Islet of Langerhans (tissue), 1 donor: ENCODE data around the gene MXD4.
"Not testable (repeated sequence)": the region's sequence is repeated elsewhere in the genome, so short reads cannot be mapped to it uniquely, and the experiment has no call there.

Experiments
- FAIRE-seq: peaks from one replicate; lab custom pipeline; 2011; peaks lifted over from hg19 to GRCh38; lab: Jason Lieb, UNC

Gene MXD4

GRCh38 chr4:2275044-2275397, 13.1 kb upstream of the MXD4 start:
- not testable (repeated sequence) for FAIRE-seq

GRCh38 chr4:2274320-2275043, 12.6 kb upstream of the MXD4 start:
- FAIRE-seq, result no peak

GRCh38 chr4:2273657-2274319, 11.9 kb upstream of the MXD4 start:
- FAIRE-seq, result no peak

GRCh38 chr4:2273221-2273620, 11.3 kb upstream of the MXD4 start:
- FAIRE-seq, result no peak

DNA sequence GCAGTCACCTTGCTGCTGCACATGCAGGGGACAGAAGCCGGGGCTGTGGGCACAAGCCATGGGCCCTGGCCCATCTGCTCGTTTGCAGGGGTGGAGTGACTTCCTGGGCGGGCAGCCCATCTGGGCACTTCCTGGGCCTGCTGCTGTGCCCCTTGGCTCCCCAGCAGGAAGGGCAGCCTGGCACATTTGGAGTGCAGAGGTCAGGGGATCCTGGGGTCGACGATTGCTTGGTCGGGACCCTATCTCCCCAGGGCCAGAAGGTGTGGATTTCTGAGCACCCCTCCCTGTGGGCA, 10.9 kb upstream of the MXD4 start:
- no peak for FAIRE-seq

DNA sequence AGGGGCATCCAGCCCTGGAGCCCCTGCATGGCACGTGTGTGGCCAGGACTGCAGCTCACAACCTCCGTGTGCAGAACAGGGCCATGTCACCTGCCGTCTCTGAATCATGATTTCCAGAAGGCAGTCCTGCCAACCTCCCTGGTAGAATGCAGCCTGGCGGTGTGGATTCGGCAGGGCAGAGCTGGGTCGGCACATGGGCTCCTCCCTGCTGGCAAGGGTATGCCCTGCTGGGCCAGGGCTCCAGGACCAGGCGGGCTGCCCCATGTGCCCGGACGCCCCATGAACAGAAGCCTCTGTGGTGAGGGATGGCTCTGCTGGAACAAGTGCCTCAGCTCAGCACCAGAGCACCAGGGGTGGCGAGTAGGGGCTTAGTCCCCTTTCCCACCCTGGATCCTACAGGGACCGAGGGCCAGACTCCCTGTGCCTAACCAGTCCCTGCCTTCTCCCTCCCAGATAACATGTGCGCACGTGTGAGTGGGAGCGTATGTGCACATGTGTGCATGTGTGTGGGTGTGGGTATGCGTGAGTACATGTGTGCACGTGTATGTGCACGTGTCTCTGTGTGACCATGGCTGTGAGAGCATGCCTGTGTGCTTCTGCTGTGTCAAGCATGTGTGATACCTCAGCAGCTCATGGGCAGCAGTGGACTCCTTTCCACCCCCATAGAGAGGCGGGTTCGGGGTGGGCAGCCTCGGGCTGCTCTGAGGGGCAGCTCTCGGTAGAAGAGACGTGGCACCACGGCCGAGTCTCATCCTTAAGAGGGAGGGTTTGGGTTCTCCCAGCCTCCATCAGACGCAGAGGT, 10.3 kb upstream of the MXD4 start:
- no peak for FAIRE-seq

- FAIRE-seq, result no peak
Measured at GRCh38 chr4:2271279-2272025, 9.5 kb upstream of the MXD4 start.

- no peak for FAIRE-seq
Measured at GRCh38 chr4:2270341-2271165, 8.6 kb upstream of the MXD4 start.

- no peak for FAIRE-seq
Measured at GRCh38 chr4:2269618-2270163, 7.8 kb upstream of the MXD4 start.

DNA sequence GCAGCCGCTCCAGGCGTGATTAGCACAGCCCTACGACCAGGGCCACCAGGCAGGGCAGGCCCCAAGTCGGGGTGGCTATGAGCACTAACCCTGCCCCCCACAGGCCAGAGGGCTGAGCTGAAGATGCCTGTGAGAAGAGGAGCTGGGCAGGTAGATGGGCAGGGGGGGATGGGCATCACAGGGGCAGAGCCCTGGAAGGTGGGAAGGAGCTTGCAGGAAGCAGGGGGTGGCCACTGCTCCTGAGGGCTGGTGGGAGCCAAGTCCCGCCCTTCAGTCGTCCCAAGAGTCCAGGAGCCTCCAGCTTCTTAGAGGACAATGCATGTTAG, 7.3 kb upstream of the MXD4 start:
- FAIRE-seq, result no peak

- FAIRE-seq, result no peak
Measured at GRCh38 chr4:2268357-2269205, 6.7 kb upstream of the MXD4 start.

- no peak for FAIRE-seq
Measured at GRCh38 chr4:2267841-2268240, 5.9 kb upstream of the MXD4 start.

- no peak for FAIRE-seq
Measured at GRCh38 chr4:2267320-2267811, 5.5 kb upstream of the MXD4 start.

- FAIRE-seq, result no peak
Measured at GRCh38 chr4:2266821-2267220, 4.9 kb upstream of the MXD4 start.

- FAIRE-seq, result no peak
Measured at GRCh38 chr4:2266181-2266580, 4.3 kb upstream of the MXD4 start.

GRCh38 chr4:2265113-2266110, 3.5 kb upstream of the MXD4 start:
- FAIRE-seq, result no peak

DNA sequence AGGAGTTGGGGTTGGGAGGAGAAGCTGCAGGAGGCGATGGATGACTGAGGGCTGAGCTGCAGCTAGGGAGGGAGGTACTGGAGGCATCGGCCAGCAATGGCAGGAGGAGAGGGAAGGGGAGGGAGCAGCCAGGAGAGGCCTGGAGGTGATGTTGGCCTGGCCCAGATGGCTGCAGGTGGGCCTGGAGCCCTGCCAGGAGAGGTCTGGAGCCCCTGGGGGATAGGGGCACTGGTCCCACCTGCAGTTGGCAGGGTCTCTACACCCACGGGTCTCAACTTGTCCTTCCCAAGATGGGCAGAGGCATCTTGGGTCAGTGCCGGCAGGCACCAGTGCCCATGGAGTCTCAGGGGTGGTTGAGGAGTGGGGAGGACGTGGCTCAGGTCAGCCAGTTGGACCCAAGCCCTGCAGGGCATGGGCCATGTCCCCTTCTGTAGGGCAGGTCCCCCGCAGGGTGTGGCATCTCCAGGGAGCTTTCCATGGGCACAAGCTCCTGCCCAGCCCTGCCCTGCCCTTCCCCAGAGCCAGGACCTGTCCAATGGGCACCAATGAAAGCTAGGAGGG, 2.7 kb upstream of the MXD4 start:
- no peak for FAIRE-seq

DNA sequence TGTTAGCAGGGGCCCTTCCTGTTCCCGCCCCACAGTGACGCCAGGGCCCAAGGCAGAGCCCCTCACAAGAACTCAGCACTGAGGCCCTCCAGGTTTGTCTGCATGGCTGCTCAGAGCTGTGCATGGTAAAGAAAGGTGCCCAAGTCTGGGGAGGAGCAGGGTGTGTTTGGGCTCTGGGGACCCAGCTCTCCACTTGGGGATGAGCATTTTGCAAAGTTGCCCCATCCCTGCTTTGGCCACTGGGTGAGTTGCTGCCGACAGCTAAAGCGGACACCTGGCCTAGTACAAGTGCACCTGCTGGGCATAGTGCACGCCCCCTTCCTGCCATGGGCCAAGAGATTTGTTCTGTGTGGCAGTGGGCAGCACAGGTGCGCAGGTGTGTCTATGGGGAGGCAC, 2.0 kb upstream of the MXD4 start:
- FAIRE-seq, result no peak

DNA sequence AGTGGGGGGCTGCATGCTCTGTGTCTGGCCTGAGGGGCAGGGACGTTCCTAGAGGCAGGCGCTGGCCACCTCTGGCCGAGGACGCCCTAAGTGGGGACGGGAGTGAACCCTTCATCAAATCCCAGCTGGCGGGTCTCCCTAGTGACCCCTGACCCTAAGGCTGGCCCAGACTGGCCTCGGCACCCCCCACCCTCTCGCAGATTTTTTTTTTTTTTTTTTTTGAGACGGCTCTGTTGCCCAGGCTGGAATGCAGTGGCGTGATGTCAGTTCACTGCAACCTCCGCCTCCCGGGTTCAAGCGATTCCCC, 988 bp upstream of the MXD4 start:
- FAIRE-seq, result no peak
